Liver (tissue), 9 donors: Measurements from ENCODE around the gene PSENEN. TPM values are rescaled to one million over a fixed set of nuclear protein-coding genes. Genes with fewer than 3 reads are reported as not detected.

ENCODE experiments used
- DNase-seq: peaks from one replicate; pipeline ENCODE4 v3.0.0-alpha.2; 2017; ENCODE audit warnings: low spot score
- H3K27ac ChIP-seq, 2 donors: one replicate each; pipeline ENCODE4 v1.7.0; 2013; ENCODE audit warnings: inconsistent platforms in 2 of 2, low read length in 2 of 2, control low read depth in 1 of 2, low read depth in 1 of 2, mild to moderate bottlenecking in 1 of 2
- H3K27me3 ChIP-seq, 4 donors: one replicate each; pipeline versions ENCODE4 v1.6.1 to v1.7.0; 2013; ENCODE audit warnings: low read length in 3 of 4, inconsistent platforms in 1 of 4, mild to moderate bottlenecking in 1 of 4, moderate library complexity in 1 of 4; ENCODE audit not compliant: control insufficient read depth in 4 of 4, insufficient read depth in 4 of 4
- H3K36me3 ChIP-seq, 4 donors: one replicate each; pipeline versions ENCODE4 v1.6.1 to v1.7.0; 2013; ENCODE audit warnings: low read length in 3 of 4, mild to moderate bottlenecking in 3 of 4, low read depth in 1 of 4, moderate library complexity in 1 of 4; ENCODE audit not compliant: control insufficient read depth in 4 of 4, insufficient read depth in 3 of 4
- H3K4me1 ChIP-seq, 4 donors: one replicate each; pipeline versions ENCODE4 v1.6.1 to v1.7.0; 2013; ENCODE audit warnings: low read length in 3 of 4, mild to moderate bottlenecking in 3 of 4, moderate library complexity in 1 of 4; ENCODE audit not compliant: control insufficient read depth in 4 of 4, insufficient read depth in 4 of 4
- H3K4me3 ChIP-seq, 3 donors: one replicate each; pipeline versions ENCODE4 v1.6.1 to v1.7.0; 2013; ENCODE audit warnings: low read length in 3 of 3, control low read depth in 1 of 3, low read depth in 1 of 3, mild to moderate bottlenecking in 1 of 3
- H3K9ac ChIP-seq, 2 donors: one replicate each; pipeline ENCODE4 v1.7.0; 2013; ENCODE audit warnings: low read length in 2 of 2, mild to moderate bottlenecking in 2 of 2, moderate library complexity in 2 of 2, control low read depth in 1 of 2, low read depth in 1 of 2
- H3K9me3 ChIP-seq, 4 donors: one replicate each; pipeline versions ENCODE4 v1.6.1 to v1.7.0; 2013; ENCODE audit warnings: low read length in 3 of 4; ENCODE audit not compliant: control insufficient read depth in 4 of 4
- ATF3 ChIP-seq: IDR thresholded peaks from 2 replicates; pipeline ENCODE4 v1.6.1; 2016; ENCODE audit warnings: antibody characterized with exemption
- CTCF ChIP-seq: fragments of 150-350 bp; IDR thresholded peaks from 2 replicates; pipeline ENCODE4 v1.5.1; 2017; ENCODE audit warnings: improper control_type of control experiment, low read depth, low read length; ENCODE audit not compliant: missing input control
- EGR1 ChIP-seq, 2 donors: IDR thresholded peaks; 2 replicates each; pipeline ENCODE4 v1.6.1; 2016 to 2018; ENCODE audit warnings: antibody characterized with exemption in 2 of 2, low read depth in 2 of 2
- FOXA1 ChIP-seq: IDR thresholded peaks from 2 replicates; pipeline ENCODE4 v1.6.1; 2016; ENCODE audit warnings: antibody characterized with exemption
- FOXA2 ChIP-seq: IDR thresholded peaks from 2 replicates; pipeline ENCODE4 v1.6.1; 2016; ENCODE audit warnings: antibody characterized with exemption
- GABPA ChIP-seq, 2 donors: IDR thresholded peaks in 1 of 2; conservative IDR thresholded peaks in 1 of 2; 2 replicates each; pipeline ENCODE4 v1.6.1; 2016; ENCODE audit warnings: antibody characterized with exemption in 2 of 2, mild to moderate bottlenecking in 1 of 2, moderate library complexity in 1 of 2
- HNF4A ChIP-seq, 2 donors: conservative IDR thresholded peaks; 2 replicates each; pipeline ENCODE4 v1.6.1; 2016; ENCODE audit warnings: antibody characterized with exemption in 2 of 2, mild to moderate bottlenecking in 2 of 2
- HNF4G ChIP-seq: IDR thresholded peaks from 2 replicates; pipeline ENCODE4 v1.6.1; 2016; ENCODE audit warnings: antibody characterized with exemption
- JUND ChIP-seq, 2 donors: IDR thresholded peaks; 2 replicates each; pipeline ENCODE4 v1.6.1; 2016; ENCODE audit warnings: antibody characterized with exemption in 2 of 2
- MAX ChIP-seq: IDR thresholded peaks from 2 replicates; pipeline ENCODE4 v1.6.1; 2016; ENCODE audit warnings: antibody characterized with exemption
- NR2F2 ChIP-seq: IDR thresholded peaks from 2 replicates; pipeline ENCODE4 v1.6.1; 2016; ENCODE audit warnings: antibody characterized with exemption
- RAD21 ChIP-seq, 2 donors: IDR thresholded peaks; 2 replicates each; pipeline ENCODE4 v1.6.1; 2016; ENCODE audit warnings: antibody characterized with exemption in 2 of 2, mild to moderate bottlenecking in 2 of 2
- REST ChIP-seq: IDR thresholded peaks from 2 replicates; pipeline ENCODE4 v1.6.1; 2016; ENCODE audit warnings: antibody characterized with exemption, mild to moderate bottlenecking
- RXRA ChIP-seq, 2 donors: IDR thresholded peaks; 2 replicates each; pipeline ENCODE4 v1.6.1; 2017 to 2018; ENCODE audit warnings: antibody characterized with exemption in 2 of 2, mild to moderate bottlenecking in 1 of 2
- SP1 ChIP-seq: IDR thresholded peaks from 2 replicates; pipeline ENCODE4 v1.6.1; 2018; ENCODE audit warnings: antibody characterized with exemption, mild to moderate bottlenecking
- TAF1 ChIP-seq: conservative IDR thresholded peaks from 2 replicates; pipeline ENCODE4 v1.6.1; 2016; ENCODE audit warnings: antibody characterized with exemption, mild to moderate bottlenecking
- YY1 ChIP-seq: IDR thresholded peaks from 2 replicates; pipeline ENCODE4 v1.6.1; 2016; ENCODE audit warnings: antibody characterized with exemption, mild to moderate bottlenecking
- ZBTB33 ChIP-seq: IDR thresholded peaks from 2 replicates; pipeline ENCODE4 v1.6.1; 2016; ENCODE audit warnings: antibody characterized with exemption
- WGBS: extraction: QIAGEN DNeasy Blood & Tissue Kit; methylation state at CpG from one replicate; pipeline ENCODE4 v1.1.7; 2013; 5-methylcytosine and 5-hydroxymethylcytosine counted together
- polyA plus RNA-seq, 2 donors: library from polyadenylated mRNA; stranded (reverse) in 1 of 2; unstranded in 1 of 2; fragments of 200-250 nt in 1 of 2; fragments of >200 nt in 1 of 2; fragmentation: Nextera tagmentation in 1 of 2; extraction: Ambion mirVana in 1 of 2; gene quantifications; one replicate each; pipeline versions ENCODE4 v1.2.1 to v1.2.3, GENCODE V29; 2013 to 2015
- total RNA-seq, 2 donors: library from RNA; depleted of rRNA; stranded (reverse); fragments of >200 nt; gene quantifications; one replicate each; pipeline ENCODE4 v1.2.3, GENCODE V29; 2014
- donor health status: healthy.
- donor health status: healthy.
- donor health status: healthy.
- donor health status: healthy.
- donor health status: healthy.

PSENEN gene
- total and polyA plus RNA-seq, 4 donors: 7.4 to 58.1 (median 20.7) TPM

- no peaks in the 10 kb centered on the region for H3K4me1 ChIP-seq
- no peaks in the 10 kb centered on the region for H3K27me3 ChIP-seq
- no peak for TF ChIP-seq FOXA1
- no peak for TF ChIP-seq TAF1
- TF ChIP-seq ZBTB33: no peak
- TF ChIP-seq SP1: no peak
- TF ChIP-seq FOXA2: no peak
- no peak for TF ChIP-seq CTCF
- no peak for TF ChIP-seq RXRA (IDR thresholded peaks at IDR 0.05)
- no peak for TF ChIP-seq ATF3
- TF ChIP-seq EGR1 (IDR thresholded peaks at IDR 0.05; ENCODE audit: low read depth in 2 of 2): no peak
- no peak for TF ChIP-seq HNF4A (conservative IDR thresholded peaks at IDR 0.05)
- TF ChIP-seq HNF4G: no peak
- TF ChIP-seq MAX: no peak
- peaks cover 68 to 97% (median 81%) of the 10 kb centered on the region in 4 donors for H3K36me3 ChIP-seq
- no peak for DNase-seq
- H3K9me3 ChIP-seq: no peaks in the 10 kb centered on the region
- WGBS: 97% methylated on average over 25 of the region's 25 CpGs
- no peak overlapping the region for H3K9ac ChIP-seq
- H3K27ac ChIP-seq: no peak overlapping the region
- H3K4me3 ChIP-seq: no peak overlapping the region
Measured at GRCh38 chr19:35727053-35727955, 18.1 kb upstream of the PSENEN start.

GRCh38 chr19:35727956-35728706 lies 17.3 kb upstream of the PSENEN start:
- peaks cover 61 to 96% (median 74%) of the 10 kb centered on the region in 4 donors for H3K36me3 ChIP-seq
- no peak for DNase-seq
- no peaks in the 10 kb centered on the region for H3K9me3 ChIP-seq
- no peaks in the 10 kb centered on the region for H3K27me3 ChIP-seq
- H3K27ac ChIP-seq: no peak overlapping the region
- TF ChIP-seq JUND (IDR thresholded peaks at IDR 0.05): no peak
- TF ChIP-seq ZBTB33: no peak
- TF ChIP-seq RXRA (IDR thresholded peaks at IDR 0.05): no peak
- no peak for TF ChIP-seq MAX
- no peak for TF ChIP-seq FOXA2
- TF ChIP-seq HNF4A (conservative IDR thresholded peaks at IDR 0.05): no peak
- no peak for TF ChIP-seq TAF1
- no peak for TF ChIP-seq NR2F2
- TF ChIP-seq ATF3: no peak
- TF ChIP-seq REST: no peak
- TF ChIP-seq RAD21 (IDR thresholded peaks at IDR 0.05): no peak
- TF ChIP-seq HNF4G: no peak
- TF ChIP-seq GABPA (IDR thresholded peaks at IDR 0.05 in 1 of 2, conservative IDR thresholded peaks at IDR 0.05 in 1 of 2): no peak
- TF ChIP-seq SP1: no peak
- TF ChIP-seq YY1: no peak
- TF ChIP-seq FOXA1: no peak
- no peak overlapping the region for H3K4me3 ChIP-seq
- H3K4me1 ChIP-seq: no peaks in the 10 kb centered on the region
- no peak overlapping the region for H3K9ac ChIP-seq
- 95% methylated on average over 19 of the region's 19 CpGs for WGBS
